Astrocyte of the spinal cord (primary cell): Measurements from ENCODE around the gene ASIC2.

Source experiments
- DNase-seq: peaks from one replicate; pipeline ENCODE4 v3.0.0; 2011; ENCODE audit warnings: low read depth, low spot score
- H3K4me3 ChIP-seq: 2 replicates; pipeline ENCODE4 v1.5.1; 2011; ENCODE audit warnings: low read depth, mild to moderate bottlenecking, low read length, moderate library complexity
- in situ Hi-C: cut with HindIII; loops from 2 replicates; pipeline ENCODE4 v1.10.0; 2017; ENCODE audit warnings: low sequenced_read_pairs
- TF ChIP-seq, protein P1 (sequence below): IDR thresholded peaks from 2 replicates; pipeline ENCODE4 v1.5.1; 2012; ENCODE audit warnings: low read depth, mild to moderate bottlenecking, low read length, inconsistent platforms

The ASIC2 gene

DNA sequence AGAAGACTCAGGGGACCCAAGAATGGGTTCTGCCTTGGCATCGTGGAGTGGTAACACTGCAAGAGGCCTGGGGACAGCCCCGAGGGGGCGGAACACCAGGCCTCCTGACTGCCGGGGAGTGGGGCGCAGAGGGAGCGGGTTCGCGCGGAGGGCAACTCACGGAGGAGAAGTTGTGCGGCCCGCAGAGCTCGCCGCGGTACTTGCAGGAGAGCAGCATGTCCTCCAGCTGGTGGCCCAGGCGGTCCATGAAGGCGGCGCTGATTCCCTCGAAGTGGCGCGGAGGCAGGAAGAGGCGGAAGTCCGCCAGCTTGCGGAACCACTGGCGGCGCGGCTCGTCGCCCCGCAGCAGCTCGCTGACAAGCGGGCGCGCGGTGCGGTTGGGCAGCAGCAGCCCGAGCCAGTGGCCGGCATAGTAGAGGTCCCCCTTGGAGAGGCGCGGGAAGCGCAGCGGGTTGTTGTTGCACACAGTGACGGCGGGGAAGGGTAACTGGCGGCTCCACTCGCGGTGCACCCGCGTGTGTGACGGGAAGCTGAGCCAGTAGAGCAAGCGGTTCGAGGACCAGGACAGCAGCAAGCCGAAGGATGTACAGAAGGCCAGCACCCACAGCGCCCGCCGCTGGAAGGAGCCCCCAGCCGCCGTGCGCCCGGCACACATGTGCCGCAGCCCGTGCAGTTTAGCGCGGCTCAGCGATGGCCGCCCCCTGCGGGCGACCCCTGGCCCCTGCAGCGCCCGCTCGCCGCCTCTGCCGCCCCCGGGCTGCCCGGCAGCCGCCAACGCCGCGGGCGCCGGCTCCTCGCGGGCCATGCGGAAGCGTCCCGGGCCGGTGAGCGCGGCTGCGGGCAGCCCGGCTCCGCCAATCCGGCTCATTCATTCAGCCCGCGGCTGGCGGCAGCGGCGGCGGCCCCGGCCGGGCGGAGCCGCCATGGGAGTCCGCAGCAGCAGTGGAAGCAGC lies 1.6 kb downstream of the ASIC2 start:
- peak; percentile 24 for DNase-seq

DNA sequence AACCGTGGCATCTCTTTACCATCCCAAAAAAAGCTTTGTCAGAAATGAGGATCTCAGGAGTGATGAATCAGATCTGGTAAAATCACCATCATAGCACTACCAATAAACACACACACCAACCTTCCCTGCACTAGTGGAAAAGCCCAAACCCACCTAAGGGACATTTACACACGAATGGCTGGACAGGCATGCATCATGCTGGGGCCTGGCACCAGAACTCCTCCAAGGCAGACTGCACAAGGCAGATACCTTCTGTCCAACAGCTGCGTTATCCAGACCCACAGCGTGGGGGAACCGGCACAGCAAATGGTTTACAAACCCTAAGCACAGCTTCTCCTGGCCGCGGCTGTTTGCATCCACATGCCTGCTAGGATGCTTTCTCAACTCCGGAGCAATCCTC lies 2.8 kb downstream of the ASIC2 start:
- in situ Hi-C loops = no loop called here
- TF ChIP-seq, protein P1, sequence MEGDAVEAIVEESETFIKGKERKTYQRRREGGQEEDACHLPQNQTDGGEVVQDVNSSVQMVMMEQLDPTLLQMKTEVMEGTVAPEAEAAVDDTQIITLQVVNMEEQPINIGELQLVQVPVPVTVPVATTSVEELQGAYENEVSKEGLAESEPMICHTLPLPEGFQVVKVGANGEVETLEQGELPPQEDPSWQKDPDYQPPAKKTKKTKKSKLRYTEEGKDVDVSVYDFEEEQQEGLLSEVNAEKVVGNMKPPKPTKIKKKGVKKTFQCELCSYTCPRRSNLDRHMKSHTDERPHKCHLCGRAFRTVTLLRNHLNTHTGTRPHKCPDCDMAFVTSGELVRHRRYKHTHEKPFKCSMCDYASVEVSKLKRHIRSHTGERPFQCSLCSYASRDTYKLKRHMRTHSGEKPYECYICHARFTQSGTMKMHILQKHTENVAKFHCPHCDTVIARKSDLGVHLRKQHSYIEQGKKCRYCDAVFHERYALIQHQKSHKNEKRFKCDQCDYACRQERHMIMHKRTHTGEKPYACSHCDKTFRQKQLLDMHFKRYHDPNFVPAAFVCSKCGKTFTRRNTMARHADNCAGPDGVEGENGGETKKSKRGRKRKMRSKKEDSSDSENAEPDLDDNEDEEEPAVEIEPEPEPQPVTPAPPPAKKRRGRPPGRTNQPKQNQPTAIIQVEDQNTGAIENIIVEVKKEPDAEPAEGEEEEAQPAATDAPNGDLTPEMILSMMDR = no peak
- no peak for DNase-seq
- H3K4me3 ChIP-seq = no peak overlapping the region

More for the DNA sequence above, 1.6 kb downstream of the ASIC2 start:
- in situ Hi-C loops = no loop called here
- TF ChIP-seq, protein P1 = no peak
- no peak overlapping the region for H3K4me3 ChIP-seq

DNA sequence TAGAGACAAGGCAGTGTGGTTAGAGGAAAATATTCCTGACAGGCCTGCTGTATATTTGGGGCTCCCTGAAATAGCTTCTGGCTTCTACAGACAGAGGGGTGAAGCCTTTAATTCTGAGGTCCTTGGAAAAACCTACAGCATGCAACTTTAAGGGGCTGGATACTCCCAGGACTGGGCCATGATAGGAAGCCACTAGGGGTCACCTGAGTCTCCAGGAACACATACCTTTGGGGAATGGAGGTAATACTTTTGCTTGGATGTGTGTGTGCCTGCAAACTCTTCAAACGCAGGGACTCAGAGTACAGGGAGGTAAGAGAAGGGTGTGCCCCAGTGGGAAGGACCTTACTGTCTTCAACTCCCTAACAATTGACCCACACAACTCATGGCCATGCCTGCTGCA lies 4.1 kb downstream of the ASIC2 start:
- in situ Hi-C loops = no loop called here
- TF ChIP-seq, protein P1 = no peak
- H3K4me3 ChIP-seq = no peak overlapping the region
- DNase-seq = no peak

GRCh38 chr17:33287096-33287725 lies 5.9 kb downstream of the ASIC2 start:
- no peak overlapping the region for H3K4me3 ChIP-seq
- in situ Hi-C loops = no loop called here
- no peak for DNase-seq
- TF ChIP-seq, protein P1 = no peak

DNA sequence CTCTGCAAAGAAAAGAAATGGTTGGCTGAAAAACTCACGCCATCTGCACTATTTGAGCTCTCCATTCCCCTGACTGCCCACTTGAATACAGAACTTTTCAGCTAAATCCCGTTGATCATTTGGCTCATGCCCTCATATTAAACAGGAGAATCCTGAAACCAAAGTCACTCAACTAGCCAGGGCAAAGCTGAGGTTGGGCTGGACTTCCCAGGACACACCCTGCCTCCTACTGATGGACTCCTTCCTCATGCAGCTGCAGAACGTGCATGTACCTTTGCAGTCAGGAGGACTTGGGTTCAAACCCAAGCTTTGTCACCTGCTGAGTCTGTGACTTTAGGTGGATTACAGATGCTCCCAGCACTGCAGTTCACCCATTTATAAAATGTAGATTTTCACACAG lies 7.7 kb downstream of the ASIC2 start:
- H3K4me3 ChIP-seq = no peak overlapping the region
- in situ Hi-C loops = no loop called here
- TF ChIP-seq, protein P1 = no peak
- no peak for DNase-seq

- TF ChIP-seq, protein P1 = no peak
- peak; percentile 69 for DNase-seq
- in situ Hi-C loops = no loop called here
- no peak overlapping the region for H3K4me3 ChIP-seq
Observed at GRCh38 chr17:33284022-33284421, 9.1 kb downstream of the ASIC2 start.
